IMR-90 (cell line): ENCODE measurements around the gene NADSYN1. TPM values are rescaled to one million over a fixed set of nuclear protein-coding genes. Genes with fewer than 3 reads are reported as not detected.

Source experiments
- ATAC-seq: fragments of 200-7000 bp; cut with Tn5 transposase; 2 replicates; pipeline ENCODE4 v1.9.1; 2020; ENCODE audit warnings: low read depth, mild to moderate bottlenecking, moderate library complexity
- BruUV-seq: library from RNA; stranded (reverse); fragments of 400-500 nt; replicated peaks from 2 replicates; lab custom pipeline; 2021; lab: Mats Ljungman, UMichigan
- CTCF ChIA-PET: fragments of 300-600 bp; formaldehyde crosslinking; extraction: SDS; loops from one replicate; lab custom pipeline; 2021; ENCODE audit warnings: antibody characterized with exemption; lab: Yijun Ruan, JAX
- POLR2A ChIA-PET: fragments of 300-600 bp; sonication (Branson Sonifier 250); formaldehyde crosslinking; loops from one replicate; lab custom pipeline; 2022; ENCODE audit warnings: antibody characterized with exemption; ENCODE audit not compliant: unreplicated experiment; lab: Charles Lee
- DNase-seq: peaks from one replicate; pipeline ENCODE4 v3.0.0; 2013
- H2AFZ ChIP-seq: replicated peaks from 2 replicates; pipeline ENCODE3; 2013; ENCODE audit warnings: low read length, mild to moderate bottlenecking; ENCODE audit not compliant: poor library complexity
- H2AK5ac ChIP-seq: 2 replicates; pipeline ENCODE4 v1.6.1; 2013; ENCODE audit warnings: low read depth, low read length, inconsistent platforms
- H2AK9ac ChIP-seq: replicated peaks from 2 replicates; pipeline ENCODE3; 2013; ENCODE audit warnings: mild to moderate bottlenecking, low read depth, low read length, moderate library complexity; ENCODE audit not compliant: poor library complexity
- H2BK120ac ChIP-seq: 2 replicates; pipeline ENCODE4 v1.6.1; 2013; ENCODE audit warnings: low read depth, low read length, inconsistent platforms
- H2BK15ac ChIP-seq: 3 replicates; pipeline ENCODE4 v1.6.1; 2013; ENCODE audit warnings: low read depth, low read length, inconsistent platforms
- H2BK20ac ChIP-seq: 2 replicates; pipeline ENCODE4 v1.6.1; 2013; ENCODE audit warnings: low read depth, mild to moderate bottlenecking, inconsistent platforms, low read length, moderate library complexity
- H2BK5ac ChIP-seq: 2 replicates; pipeline ENCODE4 v1.6.1; 2013; ENCODE audit warnings: mild to moderate bottlenecking, low read depth, low read length, inconsistent platforms; ENCODE audit not compliant: poor library complexity, severe bottlenecking
- H3K14ac ChIP-seq: replicated peaks from 2 replicates; pipeline ENCODE4 v1.6.1; 2013; ENCODE audit warnings: low read depth, low read length, inconsistent platforms
- H3K18ac ChIP-seq: 2 replicates; pipeline ENCODE4 v1.6.1; 2013; ENCODE audit warnings: low read depth, low read length, control low read depth
- H3K23ac ChIP-seq: 2 replicates; pipeline ENCODE4 v1.6.1; 2013; ENCODE audit warnings: low read depth, low read length, inconsistent platforms
- H3K27ac ChIP-seq: 2 replicates; pipeline ENCODE4 v1.5.1; 2013; ENCODE audit warnings: mild to moderate bottlenecking, control low read depth, low read length; ENCODE audit not compliant: insufficient read depth
- H3K27me3 ChIP-seq: 2 replicates; pipeline ENCODE4 v1.6.1; 2013; ENCODE audit warnings: low read length; ENCODE audit not compliant: control insufficient read depth, insufficient read depth
- H3K36me3 ChIP-seq: 2 replicates; pipeline ENCODE4 v1.6.1; 2013; ENCODE audit warnings: low read length, mixed read lengths; ENCODE audit not compliant: control insufficient read depth, insufficient read depth
- H3K4ac ChIP-seq: 2 replicates; pipeline ENCODE4 v1.6.1; 2013; ENCODE audit warnings: low read depth, low read length, inconsistent platforms
- H3K4me1 ChIP-seq: 2 replicates; pipeline ENCODE4 v1.6.1; 2013; ENCODE audit warnings: low read length, mixed read lengths; ENCODE audit not compliant: control insufficient read depth, insufficient read depth
- H3K4me2 ChIP-seq: 2 replicates; pipeline ENCODE4 v1.6.1; 2013; ENCODE audit warnings: low read depth, mild to moderate bottlenecking, control low read depth, low read length, moderate library complexity
- H3K4me3 ChIP-seq: 2 replicates; pipeline ENCODE4 v1.5.1; 2013; ENCODE audit warnings: low read depth, mild to moderate bottlenecking, control low read depth, low read length, moderate library complexity; ENCODE audit not compliant: insufficient read depth
- H3K56ac ChIP-seq: 2 replicates; pipeline ENCODE4 v1.6.1; 2013; ENCODE audit warnings: low read length, inconsistent platforms; ENCODE audit not compliant: insufficient read depth; ENCODE audit errors: extremely low read depth
- H3K79me1 ChIP-seq, 2 experiments: 2 replicates each; pipeline ENCODE4 v1.6.1; 2013; ENCODE audit warnings: low read length in 2 of 2, inconsistent platforms in 1 of 2, low read depth in 1 of 2
- H3K9ac ChIP-seq: 2 replicates; pipeline ENCODE4 v1.6.1; 2013; ENCODE audit warnings: low read depth, low read length, control low read depth
- H3K9me1 ChIP-seq: 2 replicates; pipeline ENCODE4 v1.6.1; 2013; ENCODE audit warnings: low read length, inconsistent platforms; ENCODE audit not compliant: insufficient read depth
- H3K9me3 ChIP-seq: 2 replicates; pipeline ENCODE4 v1.6.1; 2013; ENCODE audit warnings: low read length; ENCODE audit not compliant: control insufficient read depth, insufficient read depth
- H4K20me1 ChIP-seq: 2 replicates; pipeline ENCODE4 v1.6.1; 2013; ENCODE audit warnings: low read length, inconsistent platforms; ENCODE audit not compliant: insufficient read depth
- H4K5ac ChIP-seq: 2 replicates; pipeline ENCODE4 v1.6.1; 2013; ENCODE audit warnings: mild to moderate bottlenecking, low read depth, low read length, control low read depth
- H4K8ac ChIP-seq, 2 experiments: 2 replicates each; pipeline ENCODE4 v1.6.1; 2013; ENCODE audit warnings: low read depth in 2 of 2, low read length in 2 of 2, control low read depth in 1 of 2, inconsistent platforms in 1 of 2
- H4K91ac ChIP-seq: 2 replicates; pipeline ENCODE4 v1.6.1; 2013; ENCODE audit warnings: low read depth, low read length, inconsistent platforms; ENCODE audit not compliant: insufficient read depth
- BHLHE40 ChIP-seq: fragments of 150-350 bp; IDR thresholded peaks from 2 replicates; pipeline ENCODE4 v1.6.1; 2016; ENCODE audit warnings: mild to moderate bottlenecking, low read depth, low read length
- CEBPB ChIP-seq: IDR thresholded peaks from 2 replicates; pipeline ENCODE4 v1.6.1; 2012; ENCODE audit warnings: low read depth, low read length, improper control_type of control experiment
- CHD1 ChIP-seq: IDR thresholded peaks from 2 replicates; pipeline ENCODE4 v1.6.1; 2012; ENCODE audit warnings: low read depth, low read length, improper control_type of control experiment
- CTCF ChIP-seq: conservative IDR thresholded peaks from 2 replicates; pipeline ENCODE4 v1.5.1; 2012; ENCODE audit warnings: mild to moderate bottlenecking, low read depth, low read length, improper control_type of control experiment
- ELK1 ChIP-seq: fragments of 150-350 bp; IDR thresholded peaks from 2 replicates; pipeline ENCODE4 v1.6.1; 2016; ENCODE audit warnings: low read depth, mild to moderate bottlenecking, low read length, moderate library complexity, borderline replicate concordance
- FOS ChIP-seq: fragments of 150-350 bp; IDR thresholded peaks from 2 replicates; pipeline ENCODE4 v1.6.1; 2016; ENCODE audit warnings: low read depth, low read length
- MAFK ChIP-seq: IDR thresholded peaks from 2 replicates; pipeline ENCODE4 v1.6.1; 2012; ENCODE audit warnings: low read depth, low read length, improper control_type of control experiment
- MAZ ChIP-seq: IDR thresholded peaks from 2 replicates; pipeline ENCODE4 v1.6.1; 2012; ENCODE audit warnings: low read depth, mild to moderate bottlenecking, low read length, improper control_type of control experiment, moderate library complexity, borderline replicate concordance
- MXI1 ChIP-seq: IDR thresholded peaks from 2 replicates; pipeline ENCODE4 v1.6.1; 2012; ENCODE audit warnings: low read depth, mild to moderate bottlenecking, low read length, moderate library complexity, borderline replicate concordance
- NFE2L2 ChIP-seq: fragments of 150-350 bp; IDR thresholded peaks from 2 replicates; pipeline ENCODE4 v1.6.1; 2016; ENCODE audit warnings: low read depth, mild to moderate bottlenecking, low read length
- POLR2A ChIP-seq: IDR thresholded peaks from 2 replicates; pipeline ENCODE4 v1.6.1; 2012; ENCODE audit warnings: mild to moderate bottlenecking, low read depth, low read length
- RAD21 ChIP-seq: IDR thresholded peaks from 2 replicates; pipeline ENCODE4 v1.6.1; 2012; ENCODE audit warnings: low read length, improper control_type of control experiment
- RCOR1 ChIP-seq: IDR thresholded peaks from 2 replicates; pipeline ENCODE4 v1.6.1; 2012; ENCODE audit warnings: mild to moderate bottlenecking, low read length, improper control_type of control experiment; ENCODE audit not compliant: insufficient replicate concordance
- RFX5 ChIP-seq: IDR thresholded peaks from 2 replicates; pipeline ENCODE4 v1.8.0; 2012; ENCODE audit warnings: low read depth, mild to moderate bottlenecking, low read length, moderate library complexity
- SMC3 ChIP-seq: fragments of 150-350 bp; IDR thresholded peaks from 2 replicates; pipeline ENCODE4 v1.6.1; 2016; ENCODE audit warnings: low read depth, mild to moderate bottlenecking, antibody characterized with exemption, low read length, moderate library complexity
- USF2 ChIP-seq: fragments of 150-350 bp; IDR thresholded peaks from 2 replicates; pipeline ENCODE4 v1.6.1; 2017; ENCODE audit warnings: mild to moderate bottlenecking, antibody characterized with exemption, low read length, low read depth
- WGBS, 2 experiments: methylation state at CpG; one replicate each; pipeline versions ENCODE4 v1.1.5 to v1.1.7; 2013; ENCODE audit warnings: missing lambda C conversion rate in 2 of 2; ENCODE audit not compliant: insufficient read length in 1 of 2; ENCODE audit errors: extremely low coverage in 2 of 2; 5-methylcytosine and 5-hydroxymethylcytosine counted together
- dilution Hi-C: fragments of 300-500 bp; cut with HindIII; formaldehyde crosslinking; loops from one replicate; pipeline ENCODE4 v1.14.3; 2018; ENCODE audit warnings: low sequenced_read_pairs; ENCODE audit not compliant: unreplicated experiment
- in situ Hi-C: fragments of 300-500 bp; cut with MboI; formaldehyde crosslinking; loops from 3 replicates; pipeline ENCODE4 v1.14.3; 2019; ENCODE audit warnings: low sequenced_read_pairs, inconsistent platforms, mixed read lengths
- intact Hi-C: fragments of 100-400 bp; cut with micrococcal nuclease; formaldehyde crosslinking; loops from 2 replicates; pipeline ENCODE4 v1.10.0; 2022
- polyA plus RNA-seq, 3 experiments: library from polyadenylated mRNA; depleted of rRNA; stranded (reverse); fragments of >200 nt; gene quantifications; 2 replicates each; pipeline ENCODE4 v1.2.3, GENCODE V29; 2012; ENCODE audit warnings: low replicate concordance in 1 of 3
- total RNA-seq: library from RNA; depleted of rRNA; stranded (reverse); fragments of >200 nt; gene quantifications from 2 replicates; pipeline ENCODE4 v1.2.3, GENCODE V29; 2012

Gene NADSYN1
- total and polyA plus RNA-seq, 2 of the 4 experiments (the other 2 are of a cell fraction), result 69.5 to 70.4 TPM

DNA sequence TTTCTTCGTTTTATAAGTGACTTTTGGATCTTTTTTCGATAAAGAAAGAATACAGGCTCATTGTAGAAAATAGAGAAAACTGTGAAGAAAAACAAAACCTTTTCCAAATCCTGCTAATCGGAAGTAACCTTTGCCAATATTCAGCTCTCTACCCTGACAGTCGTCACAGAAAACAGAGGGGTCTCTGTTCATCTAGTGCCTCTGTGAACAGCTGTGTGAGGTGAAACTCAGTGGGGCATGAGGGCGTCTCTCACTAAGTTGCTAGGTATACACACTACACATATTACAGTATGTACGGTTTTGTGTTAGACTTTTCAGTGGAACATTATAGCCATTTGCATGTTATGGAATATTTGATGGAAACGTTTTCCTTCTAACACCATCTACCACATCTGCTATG, 44.2 kb upstream of the NADSYN1 start:
- H3K9ac ChIP-seq, result no peak overlapping the region
- H4K5ac ChIP-seq, result no peak overlapping the region
- H3K4ac ChIP-seq, result no peak overlapping the region
- no peak overlapping the region for H3K4me2 ChIP-seq
- BruUV-seq, result no TSS peak
- no peaks in the 10 kb centered on the region for H3K79me1 ChIP-seq
- H2AK9ac ChIP-seq, result no peak overlapping the region
- H2AFZ ChIP-seq, result no peak overlapping the region
- H3K9me1 ChIP-seq, result no peaks in the 10 kb centered on the region
- ChIA-PET POLR2A (no interaction called here), CTCF (interaction anchor here (0.5 kb wide), 1 partner anchor 15 kb away, joined by 3 read pairs; no protein-coding TSS in a partner anchor)
- H3K27ac ChIP-seq, result no peak overlapping the region
- no peak overlapping the region for H2BK5ac ChIP-seq
- no peak overlapping the region for H4K8ac ChIP-seq
- no peak for TF ChIP-seq BHLHE40
- no peak for TF ChIP-seq CHD1
- TF ChIP-seq USF2, result no peak
- TF ChIP-seq RAD21, result no peak
- TF ChIP-seq CEBPB, result no peak
- no peak for TF ChIP-seq RFX5
- no peak for TF ChIP-seq CTCF
- no peak for TF ChIP-seq FOS
- TF ChIP-seq RCOR1, result no peak
- no peak for TF ChIP-seq MAFK
- TF ChIP-seq NFE2L2, result no peak
- no peak for TF ChIP-seq MAZ
- TF ChIP-seq MXI1, result no peak
- no peak for TF ChIP-seq SMC3
- TF ChIP-seq ELK1, result no peak
- no peak for TF ChIP-seq POLR2A
- H3K18ac ChIP-seq, result no peak overlapping the region
- no peaks in the 10 kb centered on the region for H4K20me1 ChIP-seq
- H3K9me3 ChIP-seq, result peaks cover 4% of the 10 kb centered on the region; the same call in 1 of the 2 replicates
- dilution Hi-C loops (no loop called here), intact Hi-C loops (no loop called here), in situ Hi-C loops (no loop called here)
- H2BK15ac ChIP-seq, result no peak overlapping the region
- no peaks in the 10 kb centered on the region for H3K36me3 ChIP-seq
- H3K23ac ChIP-seq, result no peak overlapping the region
- no peak overlapping the region for H3K14ac ChIP-seq
- peaks cover 14% of the 10 kb centered on the region for H3K27me3 ChIP-seq
- no peaks in the 10 kb centered on the region for H3K4me1 ChIP-seq
- H3K56ac ChIP-seq, result no peak overlapping the region
- ATAC-seq (no peak), DNase-seq (no peak)
- no peak overlapping the region for H3K4me3 ChIP-seq
- H2BK120ac ChIP-seq, result no peak overlapping the region
- H2BK20ac ChIP-seq, result no peak overlapping the region
- WGBS, 2 experiments, result no CpG with 5 or more reads among the region's 7 CpGs
- H4K91ac ChIP-seq, result no peak overlapping the region
- H2AK5ac ChIP-seq, result no peak overlapping the region
